CD4-positive, alpha-beta T cell treated with Interleukin-12 subunit alpha and Interleukin-12 subunit beta, for 1 hour (primary cell): Measurements from ENCODE around the gene KLF3.
A peak's percentile ranks its signal among the peaks of the same experiment; 100 is the strongest.
"Not testable (repeated sequence)": the region's sequence is repeated elsewhere in the genome, so short reads cannot be mapped to it uniquely, and the experiment has no call there.

Experiments
- DNase-seq: peaks from one replicate; pipeline ENCODE4 v3.0.0-alpha.2; 2020

Gene KLF3

DNA sequence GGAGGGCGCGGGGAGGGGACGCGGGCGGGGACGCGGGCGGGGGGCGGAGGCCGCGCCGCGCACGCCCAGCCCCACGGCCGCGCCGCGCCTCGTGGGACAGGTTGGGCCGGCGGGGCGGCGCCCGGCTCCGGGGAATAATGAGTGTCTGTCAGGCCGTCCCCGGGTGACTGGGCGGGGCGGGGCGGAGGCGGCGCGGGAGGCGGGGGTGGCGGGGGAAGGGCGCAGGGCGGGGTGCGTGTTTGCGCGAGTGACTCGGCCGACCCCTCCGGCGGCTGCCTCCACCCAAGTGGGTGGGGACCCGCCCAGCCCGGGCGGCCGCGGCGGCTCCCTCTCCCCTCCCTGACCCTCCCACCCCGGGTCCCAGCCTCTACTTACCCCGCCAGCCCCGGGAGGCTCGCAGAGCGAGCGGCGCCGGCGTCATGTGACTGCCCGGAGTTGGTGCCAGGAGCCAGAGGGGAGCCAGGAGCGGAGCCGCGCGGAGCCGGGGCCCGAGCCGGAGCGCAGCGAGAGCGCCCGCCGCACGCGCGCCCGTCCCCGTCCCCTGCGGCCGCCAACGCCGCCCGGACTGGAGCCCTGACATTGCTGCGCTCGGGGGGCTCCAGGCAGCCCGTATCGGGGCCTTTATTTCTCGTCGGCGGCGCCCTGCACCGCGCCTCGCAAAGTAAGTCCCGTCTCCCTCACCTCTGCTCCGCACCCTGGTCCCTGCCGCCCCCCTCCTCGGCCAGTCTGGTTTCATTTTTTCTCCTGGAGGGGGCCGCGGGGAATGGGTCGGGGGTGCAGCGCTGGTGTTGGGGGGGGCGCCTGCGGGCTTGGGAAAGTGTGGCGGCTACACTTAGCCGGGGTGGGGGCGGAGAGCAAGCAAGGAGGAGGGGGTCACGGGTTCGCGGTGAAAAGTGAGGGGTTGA lies at the start of gene KLF3:
Gene KLF3, plus strand, starts transcription at position 399 of the 905 bp plus-strand sequence. CDS start 16,427 bp downstream, outside the sequence.
- DNase-seq = peak; percentile 96

DNA sequence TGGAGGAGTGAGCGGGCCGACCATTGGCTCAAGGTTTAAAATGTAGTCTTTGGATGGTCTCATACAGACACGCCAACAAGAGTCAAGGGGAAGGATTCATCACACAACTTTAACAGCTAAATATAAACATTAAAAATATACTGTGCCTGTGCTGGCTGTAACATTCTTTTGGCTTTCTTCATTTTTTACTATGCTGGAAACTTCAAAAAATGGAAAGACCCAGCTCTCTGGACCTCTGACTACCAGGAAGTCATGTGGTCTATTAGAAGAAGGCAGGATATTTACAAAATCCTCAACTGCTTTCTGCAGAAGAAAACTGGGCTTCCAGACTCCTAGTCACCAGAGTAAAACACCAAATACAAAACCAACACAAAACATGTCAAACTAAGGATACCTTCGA lies 49.8 kb upstream of the KLF3 start:
- DNase-seq = no peak

DNA sequence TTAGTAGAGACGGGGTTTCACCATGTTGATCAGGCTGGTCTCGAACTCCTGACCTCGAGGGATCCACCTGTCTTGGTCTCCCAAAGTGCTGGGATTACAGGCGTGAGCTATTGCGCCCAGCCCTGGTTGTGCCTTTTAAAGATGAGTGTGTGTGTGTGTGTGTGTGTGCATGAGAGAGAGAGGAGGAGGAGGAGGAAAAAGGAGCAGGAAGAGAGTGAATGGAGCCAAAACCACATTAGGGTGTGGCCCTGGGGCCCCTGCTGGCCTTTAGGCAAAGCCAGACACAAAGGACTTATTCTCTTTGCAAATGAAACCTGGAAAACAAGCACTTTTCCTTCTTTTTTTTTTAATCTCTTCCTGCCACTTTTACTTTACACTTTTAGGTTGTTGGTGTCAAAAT lies 48.2 kb upstream of the KLF3 start:
- no peak for DNase-seq

DNA sequence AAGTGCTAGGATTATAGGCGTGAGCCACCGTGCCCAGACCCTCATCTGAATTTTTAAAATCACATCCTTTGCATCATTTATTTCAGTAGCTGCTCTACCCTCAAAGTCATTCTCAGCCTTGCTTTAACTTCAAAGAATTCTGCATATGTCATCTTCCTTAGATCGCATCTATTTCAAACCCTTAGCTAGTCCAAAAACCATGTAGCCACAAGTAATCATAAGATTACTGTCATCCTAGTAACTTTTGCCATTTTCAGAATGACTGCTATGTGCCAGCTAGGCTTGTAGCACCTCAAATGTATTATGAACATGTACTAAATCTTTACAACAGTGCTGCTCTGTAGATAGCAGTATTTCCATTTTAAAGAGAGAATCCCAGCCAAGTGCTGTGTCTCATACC lies 45.5 kb upstream of the KLF3 start:
- DNase-seq = no peak

DNA sequence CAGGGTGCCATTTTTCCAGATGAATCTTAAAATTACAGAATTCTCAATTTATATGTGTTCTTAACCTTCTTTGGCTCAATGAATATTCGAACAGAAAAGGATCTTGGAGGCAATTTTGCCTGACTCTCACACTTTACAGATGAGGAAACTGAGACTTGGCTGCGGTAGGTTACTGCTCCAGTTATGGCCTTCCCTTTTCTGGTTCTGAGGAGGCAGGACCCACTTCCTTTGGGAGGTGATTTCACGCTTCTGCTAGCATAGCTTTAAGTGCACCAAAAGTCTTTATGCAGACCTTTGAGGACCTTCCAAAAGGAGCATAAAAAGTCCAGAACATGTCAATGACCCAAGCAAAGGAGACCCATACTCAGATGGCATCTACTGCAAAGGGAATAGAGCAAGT lies 44.7 kb upstream of the KLF3 start:
- DNase-seq = no peak

DNA sequence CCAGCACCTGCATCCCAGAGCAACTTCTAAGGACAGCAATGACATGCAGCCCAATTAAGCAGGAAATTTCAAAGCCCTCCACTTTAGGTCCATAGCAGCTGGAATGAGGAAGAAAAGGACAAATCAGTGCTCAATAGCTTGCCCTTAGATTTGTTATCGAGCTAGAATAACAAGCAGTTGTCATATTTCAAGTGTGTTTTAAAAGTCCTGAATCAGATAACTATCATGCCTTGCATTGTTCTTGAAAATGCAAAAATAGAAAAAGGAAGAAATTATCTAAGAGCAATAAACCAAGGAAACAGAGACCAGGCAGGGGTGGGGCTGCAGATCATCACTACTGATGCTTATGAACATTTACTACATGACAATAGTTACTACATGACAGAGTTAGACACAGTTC lies 43.9 kb upstream of the KLF3 start:
- no peak for DNase-seq

DNA sequence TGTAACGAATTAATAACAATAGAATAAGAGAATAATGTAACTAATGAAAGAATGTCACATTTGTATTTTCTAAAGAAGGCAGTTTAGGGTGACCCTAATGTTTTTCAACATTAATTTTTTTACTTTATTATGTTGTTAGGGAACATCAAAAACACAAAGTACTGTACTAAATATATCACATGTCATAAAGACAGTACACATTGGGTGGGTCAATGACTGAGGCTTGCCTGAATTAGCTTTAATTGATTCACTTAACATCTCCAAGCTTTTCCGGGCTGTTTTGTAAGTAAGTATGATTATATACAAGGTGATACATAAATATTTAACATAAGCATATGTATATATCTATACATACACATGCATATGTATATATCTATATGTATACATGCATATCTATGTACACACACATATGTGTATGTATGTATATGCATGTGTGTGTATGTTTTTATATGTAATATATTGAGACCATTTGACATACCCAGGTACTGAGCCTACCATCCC lies 43.4 kb upstream of the KLF3 start:
- no peak for DNase-seq

DNA sequence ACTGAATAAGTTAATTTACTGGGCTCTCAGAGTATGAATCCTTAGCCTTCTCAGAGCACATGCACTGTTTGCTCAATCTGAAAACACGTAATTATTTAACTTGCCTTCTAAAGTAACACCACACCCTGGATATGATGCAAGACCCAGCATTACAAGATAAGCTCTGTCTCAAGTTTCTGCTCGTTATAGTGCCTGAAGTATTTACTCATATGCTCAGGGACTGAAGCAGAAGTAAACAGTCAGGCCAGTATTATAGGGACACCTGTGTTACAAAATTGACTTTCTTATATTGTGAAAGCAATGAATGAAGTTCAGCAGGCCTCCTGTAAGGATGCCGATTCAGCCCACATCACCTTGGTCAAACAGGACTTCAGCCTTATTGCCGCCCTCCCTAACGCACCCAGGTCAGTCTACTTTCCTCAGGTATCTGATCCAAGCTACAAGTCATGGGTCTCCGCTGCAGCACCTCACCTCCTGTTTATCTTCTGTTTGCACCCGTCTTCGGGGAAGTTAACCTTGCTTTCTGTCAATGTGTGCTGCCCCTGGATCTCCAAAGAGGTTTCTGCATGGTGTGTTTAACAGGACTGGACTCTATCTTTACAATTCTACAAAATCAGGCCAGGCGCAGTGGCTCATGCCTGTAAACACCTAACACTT lies 42.8 kb upstream of the KLF3 start:
- no peak for DNase-seq

DNA sequence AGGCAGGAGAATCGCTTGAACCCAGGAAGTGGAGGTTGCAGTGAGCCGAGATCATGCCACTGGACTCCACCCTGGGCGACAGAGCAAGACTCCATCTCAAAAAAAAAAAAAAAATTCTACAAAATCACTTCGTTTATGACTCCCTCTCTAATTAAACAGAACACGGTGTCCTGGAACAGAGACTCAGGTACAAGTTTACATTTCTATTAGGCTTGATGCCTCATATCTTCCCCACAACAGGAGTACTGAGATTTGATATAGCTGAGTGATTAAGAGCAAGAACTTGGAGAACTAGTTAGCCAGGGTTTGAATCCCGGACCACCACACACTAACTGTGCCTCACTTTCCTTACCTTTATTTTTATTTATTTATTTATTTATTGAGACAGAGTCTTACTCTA lies 42.2 kb upstream of the KLF3 start:
- no peak for DNase-seq

DNA sequence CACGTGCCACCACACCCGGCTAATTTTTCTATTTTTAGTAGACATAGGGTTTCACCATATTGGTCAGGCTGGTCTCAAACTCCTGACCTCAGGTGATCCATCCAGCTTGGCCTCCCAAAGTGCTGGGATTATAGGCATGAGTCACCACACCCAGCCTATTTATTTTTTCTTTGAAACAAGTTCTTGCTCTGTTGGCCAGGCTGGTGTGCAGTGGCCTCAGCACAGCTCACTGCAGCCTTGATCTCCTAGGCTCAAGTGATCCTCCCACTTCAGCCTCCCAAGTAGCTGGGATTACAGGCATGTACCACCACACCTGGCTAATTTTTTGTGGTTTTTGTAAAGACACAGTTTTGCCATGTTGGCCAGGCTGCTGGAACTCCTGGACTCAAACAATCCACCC lies 41.7 kb upstream of the KLF3 start:
- DNase-seq = not testable (repeated sequence)

DNA sequence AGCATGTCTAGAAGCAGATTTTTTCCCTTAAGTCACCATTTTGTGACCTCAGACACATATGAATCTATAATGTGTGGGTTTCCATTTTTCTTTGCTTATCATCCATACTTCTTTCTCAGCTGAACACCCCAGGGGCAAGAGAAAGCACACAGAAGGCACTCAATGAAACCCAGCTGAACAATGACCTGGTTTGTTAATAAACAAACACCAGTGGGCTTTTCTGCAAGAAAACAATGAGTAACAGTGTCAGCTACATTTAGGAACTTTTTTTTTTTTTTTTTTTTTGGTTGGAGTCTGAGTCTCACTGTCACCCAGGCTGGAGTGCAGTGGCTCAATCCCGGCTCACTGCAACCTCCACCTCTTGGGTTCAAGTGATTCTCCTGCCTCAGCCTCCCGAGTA lies 40.7 kb upstream of the KLF3 start:
- no peak for DNase-seq

DNA sequence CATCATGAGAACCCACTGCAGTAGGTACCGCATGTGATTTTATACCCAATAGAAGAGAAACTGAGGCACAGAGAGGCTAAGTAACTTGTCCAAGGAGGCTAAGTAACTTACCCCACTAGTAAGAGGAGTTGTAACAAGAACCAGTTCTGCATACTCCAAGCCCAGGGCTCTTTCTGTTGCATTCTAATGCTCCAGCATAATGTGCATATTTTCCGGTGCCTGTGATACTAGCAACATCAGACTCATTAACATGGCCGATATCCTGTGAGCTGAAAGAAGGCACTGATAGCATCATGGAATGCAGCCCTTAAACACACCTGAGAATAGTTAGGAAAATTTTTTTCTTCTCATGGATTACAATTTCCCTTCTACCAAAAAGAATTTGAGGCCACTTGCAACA lies 39.7 kb upstream of the KLF3 start:
- no peak for DNase-seq

DNA sequence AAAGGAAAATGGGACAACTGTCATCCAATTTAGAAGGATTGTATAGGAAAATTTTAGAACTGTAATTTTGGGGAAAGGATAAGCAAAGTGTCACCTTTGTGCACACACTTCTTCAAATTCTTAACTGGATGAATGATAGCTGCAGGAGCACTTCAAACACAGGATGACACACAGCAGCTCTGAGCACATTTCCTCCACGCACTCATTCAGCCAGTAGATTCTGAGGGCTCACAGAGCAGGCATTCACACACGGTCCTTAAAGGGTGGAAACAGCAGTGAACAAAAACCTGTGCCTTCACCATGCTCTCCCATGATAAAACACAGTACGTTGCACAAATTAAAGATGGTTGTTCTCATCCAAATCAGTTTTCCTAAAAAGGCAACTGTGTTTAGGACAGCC lies 38.5 kb upstream of the KLF3 start:
- no peak for DNase-seq

DNA sequence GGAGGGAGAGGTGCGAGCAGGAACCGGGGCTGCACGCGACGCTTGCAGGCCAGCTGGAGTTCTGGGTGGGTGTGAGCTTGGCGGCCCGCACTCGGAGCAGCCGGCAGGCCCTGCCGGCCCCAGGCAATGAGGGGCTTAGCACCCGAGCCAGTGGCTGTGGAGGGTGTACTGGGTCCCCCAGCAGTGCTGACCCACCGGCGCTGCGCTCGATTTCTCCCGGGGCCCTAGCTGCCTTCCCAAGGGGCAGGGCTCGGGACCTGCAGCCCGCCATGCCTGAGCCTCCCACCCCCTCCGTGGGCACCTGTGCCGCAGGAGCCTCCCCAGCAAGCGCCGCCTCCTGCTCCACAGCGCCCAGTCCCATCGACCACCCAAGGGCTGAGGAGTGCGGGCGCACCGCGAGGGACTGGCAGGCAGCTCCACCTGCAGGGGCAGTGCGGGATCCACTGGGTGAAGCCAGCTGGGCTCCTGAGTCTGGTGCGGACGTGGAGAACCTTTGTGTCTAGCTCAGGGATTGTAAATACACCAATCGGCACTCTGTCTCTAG lies 37.0 kb upstream of the KLF3 start:
- DNase-seq = not testable (repeated sequence)

DNA sequence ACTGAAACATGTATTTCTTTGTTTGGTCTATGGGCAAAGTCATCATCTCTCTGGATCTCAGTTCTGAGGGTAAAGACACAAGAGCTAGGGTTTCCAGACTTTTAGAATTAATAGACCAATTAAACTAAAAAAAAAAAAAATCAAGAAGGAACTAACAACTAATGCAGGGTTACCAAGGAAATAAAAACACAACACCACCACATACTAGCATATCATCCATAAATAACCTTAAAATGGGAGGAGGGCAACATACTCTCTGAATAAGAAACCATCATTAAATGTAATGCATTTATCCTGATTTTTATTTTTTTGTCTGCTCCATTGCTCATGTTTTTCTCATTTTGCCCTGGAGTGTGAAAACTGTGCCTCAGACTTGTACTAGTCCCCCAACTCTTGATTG lies 33.5 kb upstream of the KLF3 start:
- DNase-seq = no peak

DNA sequence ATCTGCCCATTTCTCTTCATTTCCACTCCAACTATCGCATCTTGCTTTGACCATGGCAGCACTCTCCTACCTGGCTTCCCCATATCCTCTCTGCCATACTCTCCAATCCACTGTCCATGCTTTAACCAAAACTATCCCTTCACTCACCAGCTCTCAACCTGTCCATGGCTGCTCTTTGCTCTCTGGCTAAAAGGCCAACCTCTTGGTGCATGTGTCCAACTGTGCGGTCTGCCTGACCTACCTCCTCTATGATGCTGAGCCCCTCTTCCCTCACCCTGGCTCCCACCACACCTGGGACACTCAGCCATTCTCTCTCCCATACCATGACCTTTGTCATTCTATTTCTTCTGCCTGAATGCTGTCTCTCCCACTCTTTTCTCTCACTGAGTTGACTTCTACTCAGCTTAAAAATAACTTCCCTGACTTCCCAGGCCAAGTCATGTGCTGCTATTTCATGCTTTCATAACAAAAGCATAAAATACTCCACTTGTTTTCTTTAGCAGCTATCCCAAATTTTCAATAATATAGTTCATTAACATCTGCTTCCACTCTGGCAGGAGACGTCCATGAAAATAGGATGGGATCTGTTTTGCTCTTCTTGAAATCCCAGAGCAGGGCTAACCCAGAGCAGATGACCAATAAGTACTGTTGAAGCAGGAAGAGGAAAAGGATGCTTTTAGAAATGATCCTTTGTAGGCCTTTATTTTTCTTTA lies 29.8 kb upstream of the KLF3 start:
- no peak for DNase-seq

DNA sequence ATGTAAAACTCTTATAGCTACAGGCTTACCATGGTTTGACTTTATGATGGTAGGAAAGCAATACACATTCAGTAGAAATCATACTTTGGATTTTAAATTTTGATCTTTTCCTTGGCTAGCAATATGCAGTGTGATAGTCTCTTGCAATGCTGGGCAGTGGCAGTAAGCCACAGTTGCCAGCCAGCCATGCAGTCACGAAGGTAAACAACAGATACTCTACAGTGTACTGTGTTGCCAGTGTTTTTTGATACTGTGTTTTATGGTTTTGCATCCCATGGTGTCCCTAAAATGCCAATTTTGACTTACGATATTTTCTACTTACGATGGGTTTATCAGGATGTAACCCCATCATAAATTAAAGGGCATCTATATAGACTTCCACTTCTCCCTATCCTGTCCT lies 24.8 kb upstream of the KLF3 start:
- no peak for DNase-seq

DNA sequence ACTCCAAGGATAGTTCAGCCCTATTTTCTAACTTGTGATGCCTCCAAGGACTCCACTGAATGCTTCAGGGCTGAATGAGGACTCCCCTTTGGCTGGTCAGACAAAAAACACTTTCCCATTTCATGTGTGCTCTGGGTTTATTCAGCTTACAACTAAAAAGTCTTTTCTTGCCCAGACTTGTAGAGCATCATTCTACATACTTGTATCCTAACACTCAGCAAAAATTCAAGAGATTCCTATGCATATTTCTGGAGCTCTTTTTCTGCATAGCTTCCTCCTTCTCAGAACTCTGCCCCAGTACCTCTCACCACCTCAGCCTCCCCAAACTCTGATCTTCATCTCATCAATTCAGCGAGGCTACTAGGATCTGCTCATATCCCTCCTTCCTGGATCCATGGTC lies 22.2 kb upstream of the KLF3 start:
- no peak for DNase-seq

DNA sequence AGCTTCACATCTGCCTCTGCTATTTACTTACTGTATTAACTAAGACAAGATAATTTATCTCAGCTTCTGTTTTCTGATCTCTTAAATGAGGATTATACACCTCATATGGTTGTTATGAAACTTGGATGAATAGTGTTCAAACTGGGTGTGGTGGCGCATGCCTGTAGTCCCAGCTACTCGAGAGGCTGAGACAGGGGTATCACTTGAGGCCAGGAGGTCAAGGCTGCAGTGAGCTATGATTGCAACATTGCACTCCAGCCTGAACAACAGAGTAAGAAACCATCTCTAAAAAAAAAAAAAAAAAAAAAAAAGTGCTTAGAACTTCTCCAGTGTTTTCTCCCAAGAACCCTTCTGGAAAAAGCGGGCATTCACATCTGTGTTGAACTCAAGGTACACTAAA lies 19.8 kb upstream of the KLF3 start:
- DNase-seq = no peak

DNA sequence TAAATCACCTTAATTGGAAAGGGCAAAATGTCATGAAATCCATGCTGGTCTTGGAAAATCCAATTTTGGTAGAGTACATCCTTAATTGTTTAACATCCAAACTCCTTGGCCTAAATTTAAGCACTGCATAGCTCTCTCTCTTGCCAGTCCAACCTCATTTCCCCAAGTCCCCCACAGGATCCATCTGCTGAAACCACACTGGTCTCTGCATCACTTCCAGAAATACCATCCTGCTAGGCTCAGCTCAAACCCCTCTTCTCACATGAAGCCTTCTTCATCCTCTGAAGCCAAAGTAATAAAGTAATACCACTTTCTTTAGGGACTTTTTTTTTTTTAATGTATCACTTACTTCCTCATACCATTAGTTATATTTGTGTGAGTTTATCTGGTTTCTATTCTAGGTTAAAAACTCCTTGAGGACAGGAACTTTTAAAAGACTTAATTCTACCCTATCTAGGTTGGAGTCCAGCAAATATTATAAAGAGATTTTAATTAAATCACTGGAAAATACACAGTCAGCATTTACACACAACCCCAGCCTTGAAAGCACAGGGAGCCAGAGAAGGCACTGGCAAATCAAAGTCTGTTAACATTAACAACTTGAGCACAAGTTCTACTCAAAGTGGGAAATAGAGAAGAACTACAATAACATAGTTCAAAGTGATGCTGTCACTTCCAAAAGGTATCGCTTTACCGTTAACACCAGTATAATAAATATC lies 16.7 kb upstream of the KLF3 start:
- DNase-seq = no peak

DNA sequence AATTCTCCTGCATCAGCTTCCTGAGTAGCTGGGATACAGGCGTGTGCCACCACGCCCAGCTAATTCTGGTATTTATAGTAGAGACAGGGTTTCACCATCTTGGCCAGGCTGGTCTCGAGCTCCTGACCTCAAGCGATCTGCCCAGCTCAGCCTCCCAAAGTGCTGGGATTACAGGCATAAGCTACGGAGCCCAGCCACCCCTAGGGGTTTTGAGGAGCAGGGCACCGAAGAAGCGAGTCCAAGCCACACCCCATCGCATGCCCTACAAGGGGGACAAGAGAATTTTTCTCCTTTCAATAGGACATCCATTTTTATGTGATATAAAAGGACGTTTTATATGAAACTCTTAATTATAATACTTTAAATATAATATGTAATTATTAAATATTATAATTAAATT lies 13.9 kb upstream of the KLF3 start:
- no peak for DNase-seq

DNA sequence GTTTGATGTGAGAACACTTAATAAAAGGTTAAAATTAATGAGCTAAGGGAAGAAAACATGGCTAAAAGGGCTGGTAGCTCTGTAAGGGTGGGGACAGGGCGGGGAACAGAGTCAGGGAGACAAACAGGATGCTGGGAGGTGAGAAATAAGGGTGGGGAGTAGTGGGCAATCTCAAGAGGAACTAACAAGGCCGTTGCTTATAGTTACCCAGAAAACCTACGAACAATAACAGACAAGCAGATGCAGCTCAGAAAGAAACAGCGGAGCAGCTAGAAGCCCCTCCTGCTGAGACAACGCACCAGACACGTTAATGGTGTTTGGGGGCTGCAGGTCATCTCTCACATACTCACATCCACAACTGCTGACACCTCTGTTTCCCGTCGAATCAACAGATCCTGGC lies 9.7 kb upstream of the KLF3 start:
- DNase-seq = peak; percentile 83

DNA sequence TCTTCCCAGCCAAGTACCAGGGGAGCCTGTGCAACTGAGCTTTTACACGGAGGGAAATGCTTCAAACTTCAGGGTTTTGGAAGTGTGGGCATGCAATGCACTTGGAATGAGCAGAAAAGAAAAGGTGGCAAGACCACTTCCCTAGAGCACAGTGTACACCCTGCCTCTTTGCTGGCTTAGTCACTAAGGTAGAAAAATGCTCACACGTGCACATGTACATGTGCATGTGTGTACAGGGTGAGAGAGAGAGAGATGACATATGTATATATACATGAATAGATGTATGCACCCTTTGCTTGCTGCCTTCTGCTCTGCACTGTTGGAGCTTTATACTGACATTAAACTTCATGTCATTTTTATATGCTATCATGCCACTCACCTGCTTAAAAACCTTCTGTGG lies 7.9 kb upstream of the KLF3 start:
- DNase-seq = no peak
